Ectodermal cell (in vitro differentiated cells): ENCODE measurements around the gene APLP2. TPM values are rescaled to one million over a fixed set of nuclear protein-coding genes. Genes with fewer than 3 reads are reported as not detected.
A peak's percentile ranks its signal among the peaks of the same experiment; 100 is the strongest.
"Not testable (repeated sequence)": the region's sequence is repeated elsewhere in the genome, so short reads cannot be mapped to it uniquely, and the experiment has no call there.

Experiments
- H3K27ac ChIP-seq: 2 replicates; pipeline ENCODE4 v1.7.0; 2013; ENCODE audit warnings: mild to moderate bottlenecking, low read depth, low read length; ENCODE audit not compliant: insufficient read depth, poor library complexity, severe bottlenecking
- H3K27me3 ChIP-seq: 2 replicates; pipeline ENCODE4 v1.7.0; 2013; ENCODE audit warnings: mild to moderate bottlenecking, low read length; ENCODE audit not compliant: insufficient read depth, control insufficient read depth, poor library complexity, severe bottlenecking
- H3K36me3 ChIP-seq: one replicate; pipeline ENCODE4 v1.7.0; 2013; ENCODE audit warnings: low read length; ENCODE audit not compliant: control insufficient read depth, insufficient read depth
- H3K4me1 ChIP-seq: one replicate; pipeline ENCODE4 v1.7.0; 2013; ENCODE audit warnings: low read length; ENCODE audit not compliant: control insufficient read depth, insufficient read depth
- H3K4me3 ChIP-seq: 2 replicates; pipeline ENCODE4 v1.7.0; 2013; ENCODE audit warnings: low read depth, low read length, control low read depth; ENCODE audit not compliant: insufficient read depth
- H3K9me3 ChIP-seq: 2 replicates; pipeline ENCODE4 v1.7.0; 2013; ENCODE audit warnings: mild to moderate bottlenecking, low read length, moderate library complexity; ENCODE audit not compliant: control insufficient read depth
- WGBS, 2 experiments: methylation state at CpG; one replicate each; pipeline ENCODE4 v1.1.7; 2013; ENCODE audit warnings: missing lambda C conversion rate in 2 of 2; 5-methylcytosine and 5-hydroxymethylcytosine counted together
- polyA plus RNA-seq, 4 experiments: library from polyadenylated mRNA; stranded (reverse); fragments of 50-300 nt; gene quantifications; one replicate each; pipeline ENCODE4 v1.2.3, GENCODE V29; 2013

Gene APLP2
- polyA plus RNA-seq (2013, experiment 1 of 4) = 445 TPM
- polyA plus RNA-seq (2013, experiment 2 of 4) = 439 TPM
- 337 TPM for polyA plus RNA-seq (2013, experiment 3 of 4)
- 378 TPM for polyA plus RNA-seq (2013, experiment 4 of 4)

DNA sequence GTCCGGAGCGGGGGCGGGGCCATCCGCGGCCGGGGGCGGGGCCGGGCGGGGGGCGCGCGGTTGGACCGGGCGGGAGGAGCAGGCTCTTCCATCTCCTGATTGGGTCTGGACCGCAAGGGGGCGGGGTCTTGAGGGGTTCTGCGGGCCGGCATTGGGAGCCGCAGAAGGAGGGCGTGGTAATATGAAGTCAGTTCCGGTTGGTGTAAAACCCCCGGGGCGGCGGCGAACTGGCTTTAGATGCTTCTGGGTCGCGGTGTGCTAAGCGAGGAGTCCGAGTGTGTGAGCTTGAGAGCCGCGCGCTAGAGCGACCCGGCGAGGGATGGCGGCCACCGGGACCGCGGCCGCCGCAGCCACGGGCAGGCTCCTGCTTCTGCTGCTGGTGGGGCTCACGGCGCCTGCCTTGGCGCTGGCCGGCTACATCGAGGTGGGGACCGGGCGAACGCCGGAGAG, at the start of gene APLP2:
Gene APLP2 (plus strand): TSS at position 236 of the 450 bp plus-strand sequence. CDS start 84 bp downstream, at position 320.
- no peaks in the 10 kb centered on the region for H3K36me3 ChIP-seq
- peak within 1 kb of the TSS; percentile 82 for H3K27ac ChIP-seq
- peaks cover 21% of the 10 kb centered on the region for H3K27me3 ChIP-seq
- H3K9me3 ChIP-seq = no peaks in the 10 kb centered on the region
- peaks cover 10% of the 10 kb centered on the region for H3K4me1 ChIP-seq
- 0% methylated on average over 51 of the region's 51 CpGs for WGBS, 2 experiments
- H3K4me3 ChIP-seq = peak within 1 kb of the TSS; percentile 72

DNA sequence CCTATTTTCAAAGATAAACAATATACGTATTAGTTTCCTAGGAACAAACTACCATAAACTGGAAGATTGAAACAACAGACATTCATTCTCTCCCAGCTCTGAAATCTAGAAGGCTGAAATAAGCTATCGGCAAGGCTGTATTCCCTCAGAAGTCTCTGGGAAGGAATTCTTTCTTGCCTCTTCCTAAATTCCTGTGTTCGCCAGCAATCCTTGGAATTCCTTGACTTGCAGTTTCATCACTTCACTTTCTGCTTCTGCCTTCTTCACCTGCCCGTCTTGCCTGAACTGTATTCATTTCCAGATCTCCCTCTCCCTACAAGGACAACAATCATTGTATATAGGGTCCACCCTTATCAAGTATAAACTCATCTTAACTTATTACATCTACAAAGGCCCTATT, 49.4 kb upstream of the APLP2 start:
- Histone ChIP-seq H3K4me1 (no peaks in the 10 kb centered on the region), H3K27ac (no peak overlapping the region), H3K36me3 (no peaks in the 10 kb centered on the region), H3K27me3 (no peaks in the 10 kb centered on the region), H3K9me3 (no peaks in the 10 kb centered on the region), H3K4me3 (no peak overlapping the region)
- WGBS, 2 experiments = 77 to 80% methylated on average over 4 of the region's 4 CpGs

DNA sequence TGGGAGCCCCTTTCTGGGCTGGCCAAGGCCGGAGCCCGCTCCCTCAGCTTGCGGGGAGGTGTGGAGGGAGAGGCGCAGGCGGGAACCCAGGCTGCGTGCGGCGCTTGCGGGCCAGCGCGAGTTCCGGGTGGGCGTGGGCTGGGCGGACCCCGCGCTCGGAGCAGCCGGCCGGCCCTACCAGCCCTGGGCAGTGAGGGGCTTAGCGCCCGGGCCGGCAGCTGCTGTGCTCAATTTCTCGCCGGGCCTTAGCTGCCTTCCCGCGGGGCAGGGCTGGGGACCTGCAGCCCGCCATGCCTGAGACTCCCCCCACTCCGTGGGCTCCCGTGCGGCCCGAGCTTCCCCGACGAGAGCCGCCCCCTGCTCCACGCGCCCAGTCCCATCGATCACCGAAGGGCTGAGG, 48.1 kb upstream of the APLP2 start:
- not testable (repeated sequence) for H3K9me3 ChIP-seq, H3K4me1 ChIP-seq, H3K27me3 ChIP-seq, H3K4me3 ChIP-seq, H3K36me3 ChIP-seq, H3K27ac ChIP-seq
- WGBS, 2 experiments = 95 to 97% methylated on average over 38 of the region's 38 CpGs

DNA sequence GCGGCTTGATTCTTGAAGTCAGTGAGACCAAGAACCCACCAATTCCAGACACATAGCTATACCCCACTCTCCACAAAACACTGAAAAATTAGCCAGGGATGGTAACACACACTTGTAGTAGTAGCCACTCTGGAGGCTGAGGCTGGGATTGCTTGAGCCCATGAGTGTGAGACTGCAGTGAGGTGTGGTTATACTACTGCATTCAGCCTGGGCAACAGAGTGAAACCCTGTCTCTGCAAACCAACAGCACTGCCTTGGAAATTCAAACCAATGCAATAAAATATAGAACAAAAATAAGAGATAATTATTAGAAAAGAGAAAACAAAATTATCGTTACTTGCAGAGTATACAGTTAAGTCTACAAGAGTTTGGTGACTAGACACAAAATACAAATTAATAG, 46.9 kb upstream of the APLP2 start:
- Histone ChIP-seq H3K27ac (no peak overlapping the region), H3K4me3 (no peak overlapping the region), H3K36me3 (no peaks in the 10 kb centered on the region), H3K27me3 (no peaks in the 10 kb centered on the region), H3K9me3 (no peaks in the 10 kb centered on the region), H3K4me1 (no peaks in the 10 kb centered on the region)
- 88 to 100% methylated on average over 1 of the region's 2 CpGs for WGBS, 2 experiments

DNA sequence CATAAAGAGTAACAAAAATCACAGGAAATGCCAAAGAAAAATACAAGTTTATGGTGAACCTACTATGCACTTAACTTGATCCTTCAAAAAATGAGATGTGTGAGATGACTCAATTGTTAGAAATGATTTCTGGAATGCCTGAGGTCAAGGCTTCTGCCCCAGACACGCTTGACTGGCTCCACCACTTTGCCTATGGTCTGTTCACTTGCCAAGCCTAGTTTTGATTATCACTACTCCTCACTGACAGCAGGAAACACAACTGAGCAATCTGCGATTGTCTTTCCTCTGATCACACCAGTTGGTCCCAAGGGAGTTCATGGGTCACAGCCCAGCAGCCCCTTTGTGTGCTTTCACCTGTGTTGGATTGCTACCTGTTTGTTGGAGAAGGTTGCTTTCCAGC, 46.5 kb upstream of the APLP2 start:
- Histone ChIP-seq H3K9me3 (no peaks in the 10 kb centered on the region), H3K4me1 (no peaks in the 10 kb centered on the region), H3K27me3 (no peaks in the 10 kb centered on the region), H3K4me3 (no peak overlapping the region), H3K36me3 (no peaks in the 10 kb centered on the region), H3K27ac (no peak overlapping the region)
- 92 to 93% methylated on average over 2 of the region's 2 CpGs for WGBS, 2 experiments

DNA sequence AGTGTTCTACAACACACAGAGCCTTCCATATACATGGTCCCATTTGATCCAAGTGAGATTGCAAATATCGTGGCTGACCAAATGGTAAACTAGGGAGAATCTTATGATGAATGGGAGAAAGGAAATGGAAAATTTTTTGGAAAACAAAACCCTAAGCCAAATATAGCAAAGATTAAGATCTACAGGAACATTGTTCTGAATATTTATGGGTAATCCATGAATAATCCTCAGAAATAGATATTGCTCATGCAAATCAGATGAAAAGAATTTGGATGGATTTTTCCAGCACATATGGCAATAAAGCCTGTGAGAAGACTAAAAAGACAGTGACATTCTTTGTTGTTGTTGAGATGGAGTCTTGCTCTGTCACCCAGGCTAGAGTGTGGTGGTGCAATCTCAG, 45.3 kb upstream of the APLP2 start:
- H3K4me1 ChIP-seq = peaks cover 3% of the 10 kb centered on the region
- WGBS, 2 experiments = 100% methylated on average over 1 of the region's 1 CpG; no CpG with 5 or more reads in 1 of the 2 experiments
- H3K4me3 ChIP-seq = no peak overlapping the region
- no peak overlapping the region for H3K27ac ChIP-seq
- H3K36me3 ChIP-seq = no peaks in the 10 kb centered on the region
- H3K27me3 ChIP-seq = no peaks in the 10 kb centered on the region
- H3K9me3 ChIP-seq = no peaks in the 10 kb centered on the region

DNA sequence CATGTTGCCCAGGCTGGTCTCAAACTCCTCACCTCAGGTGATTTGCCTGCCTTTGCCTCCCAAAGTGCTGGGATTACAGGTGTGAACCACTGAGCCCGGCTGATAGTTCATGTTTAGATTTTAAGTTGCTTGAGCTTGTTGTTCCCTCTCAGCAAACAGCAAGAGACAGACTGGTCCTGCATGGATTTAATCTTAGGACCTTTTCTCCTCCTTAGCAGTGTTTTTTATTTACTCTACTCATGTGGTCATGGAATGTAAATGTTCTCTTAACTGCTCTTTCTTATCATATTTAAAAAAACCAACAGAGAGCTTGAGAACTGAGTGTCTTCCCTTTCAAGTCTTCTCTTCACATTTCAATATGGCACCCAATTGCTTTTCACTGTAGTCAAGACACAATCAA, 44.3 kb upstream of the APLP2 start:
- H3K4me1 ChIP-seq = peaks cover 5% of the 10 kb centered on the region
- H3K9me3 ChIP-seq = no peaks in the 10 kb centered on the region
- WGBS, 2 experiments = 79 to 94% methylated on average over 1 of the region's 1 CpG
- H3K4me3 ChIP-seq = no peak overlapping the region
- H3K27ac ChIP-seq = no peak overlapping the region
- H3K27me3 ChIP-seq = no peaks in the 10 kb centered on the region
- no peaks in the 10 kb centered on the region for H3K36me3 ChIP-seq

DNA sequence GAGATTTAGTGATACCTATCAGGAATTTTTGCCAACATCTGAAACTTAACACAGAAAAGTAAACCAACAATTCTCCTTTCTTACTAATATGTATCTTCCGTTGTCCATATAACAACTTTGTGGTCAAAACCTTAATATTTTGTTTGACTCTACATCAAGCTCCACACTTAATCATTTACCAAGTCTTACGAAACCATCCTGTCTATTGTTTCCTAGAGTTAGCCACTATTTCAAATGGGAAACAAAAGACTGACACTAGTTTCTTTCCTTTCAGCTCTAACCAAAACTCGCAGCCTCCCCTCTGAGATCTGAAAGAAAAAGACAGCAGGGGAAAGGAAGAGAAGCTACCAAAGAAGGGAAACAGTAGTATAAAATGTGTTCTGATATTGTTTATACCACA, 40.6 kb upstream of the APLP2 start:
- Histone ChIP-seq H3K27ac (no peak overlapping the region), H3K4me3 (no peak overlapping the region), H3K27me3 (no peaks in the 10 kb centered on the region), H3K9me3 (no peaks in the 10 kb centered on the region), H3K36me3 (no peaks in the 10 kb centered on the region), H3K4me1 (peaks cover 5% of the 10 kb centered on the region)
- WGBS, 2 experiments = 64 to 69% methylated on average over 2 to 3 of the region's 3 CpGs

DNA sequence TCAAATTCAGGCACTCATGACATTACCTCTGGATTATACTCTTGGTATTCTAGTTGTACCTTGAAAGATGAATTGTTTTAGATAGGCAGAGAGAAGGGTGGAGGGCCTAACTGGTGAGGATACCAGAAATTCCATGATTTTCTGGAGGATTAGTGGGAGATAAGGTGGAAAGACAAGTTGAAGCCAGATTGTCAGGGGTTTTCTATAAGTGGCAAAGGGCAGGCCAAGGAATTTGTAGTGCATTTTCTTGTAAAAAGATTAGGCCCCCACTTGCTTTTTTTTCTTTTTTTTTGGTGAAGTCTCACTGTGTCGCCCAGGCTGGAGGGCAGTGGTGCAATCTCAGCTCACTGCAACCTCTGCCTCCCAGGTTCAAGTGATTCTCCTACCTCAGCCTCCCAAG, 38.6 kb upstream of the APLP2 start:
- no peak overlapping the region for H3K4me3 ChIP-seq
- peaks cover 5% of the 10 kb centered on the region for H3K4me1 ChIP-seq
- H3K27ac ChIP-seq = no peak overlapping the region
- H3K27me3 ChIP-seq = no peaks in the 10 kb centered on the region
- 90 to 93% methylated on average over 1 of the region's 1 CpG for WGBS, 2 experiments
- H3K36me3 ChIP-seq = no peaks in the 10 kb centered on the region
- no peaks in the 10 kb centered on the region for H3K9me3 ChIP-seq

DNA sequence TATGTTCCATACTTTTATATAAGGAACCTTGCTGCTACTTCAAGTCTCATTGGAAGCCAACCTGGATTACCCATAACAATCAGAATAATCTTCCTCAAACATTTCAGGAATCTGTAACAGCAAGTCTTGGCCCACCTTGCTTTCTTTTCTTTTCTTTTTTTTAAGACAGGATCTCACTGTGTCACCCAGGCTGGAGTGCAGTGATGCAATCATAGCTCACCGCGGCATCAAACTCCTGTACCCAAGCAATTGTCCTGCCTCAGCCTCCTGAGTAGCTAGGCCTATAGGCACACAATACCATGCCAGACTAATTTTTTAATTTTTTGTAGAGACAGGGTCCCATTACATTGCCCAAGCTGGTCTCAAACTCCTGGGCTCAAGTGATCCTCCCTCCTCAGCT, 37.7 kb upstream of the APLP2 start:
- H3K4me1 ChIP-seq = peaks cover 5% of the 10 kb centered on the region
- H3K27me3 ChIP-seq = no peaks in the 10 kb centered on the region
- no peak overlapping the region for H3K4me3 ChIP-seq
- no peaks in the 10 kb centered on the region for H3K36me3 ChIP-seq
- no peaks in the 10 kb centered on the region for H3K9me3 ChIP-seq
- no peak overlapping the region for H3K27ac ChIP-seq
- WGBS, 2 experiments = 86 to 89% methylated on average over 2 of the region's 2 CpGs

DNA sequence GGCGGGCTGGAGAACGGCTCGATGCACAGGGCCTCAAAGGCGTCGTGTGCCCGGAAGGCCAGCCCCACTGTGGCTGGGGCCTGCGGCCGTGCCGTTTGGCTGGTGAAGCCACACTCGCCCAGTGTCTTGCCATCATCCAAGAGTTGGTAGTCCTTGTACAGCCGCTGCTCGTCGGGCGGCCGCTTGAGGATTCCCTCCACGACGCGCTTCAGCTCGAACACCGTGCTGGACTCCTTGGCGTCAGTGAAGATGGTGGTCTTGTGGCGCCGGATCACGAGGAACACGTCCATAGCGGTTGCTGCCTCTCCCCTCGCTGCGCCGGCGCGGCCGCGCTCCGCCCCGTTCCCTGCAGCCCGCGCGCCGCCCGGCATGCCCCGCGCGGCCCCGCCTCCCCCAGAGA, 36.8 kb upstream of the APLP2 start:
- H3K36me3 ChIP-seq = no peaks in the 10 kb centered on the region
- H3K4me1 ChIP-seq = peaks cover 8% of the 10 kb centered on the region
- no peak overlapping the region for H3K4me3 ChIP-seq
- no peaks in the 10 kb centered on the region for H3K27me3 ChIP-seq
- H3K27ac ChIP-seq = no peak overlapping the region
- WGBS, 2 experiments = 96% methylated on average over 41 to 44 of the region's 44 CpGs
- H3K9me3 ChIP-seq = no peaks in the 10 kb centered on the region
